ENCODE results near the gene DOCK9. TPM values are rescaled to one million over a fixed set of nuclear protein-coding genes. Genes with fewer than 3 reads are reported as not detected.
A peak's percentile ranks its signal among the peaks of the same experiment; 100 is the strongest.

DOCK9 gene
- polyA plus RNA-seq, 3 donors: 0.01 TPM; not detected in 2

GRCh38 chr13:98752467-98753290 lies 225.2 kb downstream of the DOCK9 start, which contains the start of gene SLC15A1:
SLC15A1 (minus strand) TSS chr13:98752672; CDS start chr13:98752598, 74 bp downstream.
- peaks cover 0 to 4% of the 10 kb centered on the region in 2 donors for H3K36me3 Mint-ChIP-seq
- peaks cover 14 to 22% (median 19%) of the 10 kb centered on the region in 7 donors for H3K9me3 Mint-ChIP-seq
- Histone ChIP-seq H3K9ac (ENCODE audit: insufficient read depth, low read length, poor library complexity, severe bottlenecking) (no peak within 1 kb of the TSS), H3K4me2 (replicated peaks; ENCODE audit: extremely low read depth, low read length, poor library complexity, severe bottlenecking) (no peak within 1 kb of the TSS), H3K9me3 (replicated peaks in 1 of 2; ENCODE audit: control insufficient read depth in 1 of 2, insufficient read depth in 1 of 2, low read length in 2 of 2) (peaks cover 4 to 20% of the 10 kb centered on the region in 2 donors), H3K79me2 (ENCODE audit: insufficient read depth, low read length) (no peaks in the 10 kb centered on the region), H3K4me3 (replicated peaks in 1 of 3; ENCODE audit: low read depth in 2 of 3, low read length in 3 of 3) (no peak within 1 kb of the TSS), H4K20me1 (ENCODE audit: insufficient read depth, low read length) (no peaks in the 10 kb centered on the region), H2AFZ (ENCODE audit: insufficient read depth, low read depth, low read length, poor library complexity, severe bottlenecking) (no peak within 1 kb of the TSS), H3K27ac (ENCODE audit: low read depth in 1 of 2, low read length in 2 of 2) (no peak within 1 kb of the TSS), H3K4me1 (ENCODE audit: control insufficient read depth in 1 of 2, insufficient read depth in 2 of 2, low read length in 2 of 2) (no peaks in the 10 kb centered on the region), H3K27me3 (ENCODE audit: control insufficient read depth in 2 of 2, insufficient read depth in 2 of 2, low read length in 2 of 2) (peaks cover 21 to 43% of the 10 kb centered on the region in 2 donors), H3K36me3 (replicated peaks in 1 of 2; ENCODE audit: control insufficient read depth in 1 of 2, insufficient read depth in 2 of 2, low read length in 2 of 2) (no peaks in the 10 kb centered on the region)
- no peaks in the 10 kb centered on the region for H3K4me1 Mint-ChIP-seq
- H3K27me3 Mint-ChIP-seq (ENCODE audit: low read depth in 3 of 3): peaks cover 48 to 61% (median 50%) of the 10 kb centered on the region in 3 donors
- no peak within 1 kb of the TSS for H3K27ac Mint-ChIP-seq
- H3K4me3 Mint-ChIP-seq: peak within 1 kb of the TSS in 1 of 2 donors; percentile 63
- DNase-seq: no peak
- 9% methylated on average over 58 of the region's 59 CpGs for WGBS (ENCODE audit: insufficient coverage)
- TF ChIP-seq, protein P1, sequence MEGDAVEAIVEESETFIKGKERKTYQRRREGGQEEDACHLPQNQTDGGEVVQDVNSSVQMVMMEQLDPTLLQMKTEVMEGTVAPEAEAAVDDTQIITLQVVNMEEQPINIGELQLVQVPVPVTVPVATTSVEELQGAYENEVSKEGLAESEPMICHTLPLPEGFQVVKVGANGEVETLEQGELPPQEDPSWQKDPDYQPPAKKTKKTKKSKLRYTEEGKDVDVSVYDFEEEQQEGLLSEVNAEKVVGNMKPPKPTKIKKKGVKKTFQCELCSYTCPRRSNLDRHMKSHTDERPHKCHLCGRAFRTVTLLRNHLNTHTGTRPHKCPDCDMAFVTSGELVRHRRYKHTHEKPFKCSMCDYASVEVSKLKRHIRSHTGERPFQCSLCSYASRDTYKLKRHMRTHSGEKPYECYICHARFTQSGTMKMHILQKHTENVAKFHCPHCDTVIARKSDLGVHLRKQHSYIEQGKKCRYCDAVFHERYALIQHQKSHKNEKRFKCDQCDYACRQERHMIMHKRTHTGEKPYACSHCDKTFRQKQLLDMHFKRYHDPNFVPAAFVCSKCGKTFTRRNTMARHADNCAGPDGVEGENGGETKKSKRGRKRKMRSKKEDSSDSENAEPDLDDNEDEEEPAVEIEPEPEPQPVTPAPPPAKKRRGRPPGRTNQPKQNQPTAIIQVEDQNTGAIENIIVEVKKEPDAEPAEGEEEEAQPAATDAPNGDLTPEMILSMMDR (IDR thresholded peaks at IDR 0.05): no peak
- intact Hi-C loops (cut with micrococcal nuclease): no loop called here

DNA sequence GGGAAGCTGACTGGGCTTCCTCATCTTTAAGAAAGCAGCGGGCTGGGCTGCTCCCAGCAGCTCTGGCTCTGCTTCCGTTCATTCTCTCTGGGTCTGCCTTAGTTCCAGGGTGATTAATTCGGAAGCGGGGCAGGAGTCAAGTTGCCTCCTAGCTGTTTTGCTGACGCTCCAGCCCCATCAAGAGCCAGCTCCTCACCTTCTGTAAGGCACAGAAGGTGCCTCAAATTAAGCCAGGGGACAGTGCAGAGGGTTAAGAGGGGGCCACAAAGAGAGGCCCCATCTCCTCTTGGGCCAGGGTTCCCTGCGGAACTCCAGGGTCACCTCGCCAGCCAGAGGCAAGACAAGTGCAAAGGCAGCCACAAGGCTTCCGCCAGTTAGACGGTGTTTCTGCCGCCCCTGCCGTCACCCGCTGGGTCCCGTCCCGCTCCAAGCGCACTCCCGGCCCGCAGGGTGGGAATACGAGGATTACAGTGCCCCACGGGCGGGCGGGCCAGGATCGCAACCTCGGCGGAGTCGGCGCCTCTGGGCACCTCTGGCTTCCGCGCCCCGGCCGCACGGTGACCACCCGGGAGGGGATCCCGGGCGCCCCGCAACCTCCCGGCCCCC lies 225.9 kb downstream of the DOCK9 start:
- H3K9ac ChIP-seq (ENCODE audit: insufficient read depth, low read length, poor library complexity, severe bottlenecking): no peak overlapping the region

More for the DNA sequence above, 225.9 kb downstream of the DOCK9 start:
- no peak overlapping the region for H3K27ac Mint-ChIP-seq
- intact Hi-C loops (cut with micrococcal nuclease): no loop called here
- H4K20me1 ChIP-seq (ENCODE audit: insufficient read depth, low read length): no peaks in the 10 kb centered on the region
- H3K4me3 Mint-ChIP-seq: peak overlapping the region in 1 of 2 donors; percentile 60
- H3K4me1 ChIP-seq (ENCODE audit: control insufficient read depth in 1 of 2, insufficient read depth in 2 of 2, low read length in 2 of 2): no peaks in the 10 kb centered on the region
- H2AFZ ChIP-seq (ENCODE audit: insufficient read depth, low read depth, low read length, poor library complexity, severe bottlenecking): no peak overlapping the region
- no peak overlapping the region for H3K4me2 ChIP-seq (replicated peaks; ENCODE audit: extremely low read depth, low read length, poor library complexity, severe bottlenecking)
- H3K4me3 ChIP-seq (replicated peaks in 1 of 3; ENCODE audit: low read depth in 2 of 3, low read length in 3 of 3): no peak overlapping the region
- peaks cover 4 to 20% of the 10 kb centered on the region in 2 donors for H3K9me3 ChIP-seq (replicated peaks in 1 of 2; ENCODE audit: control insufficient read depth in 1 of 2, insufficient read depth in 1 of 2, low read length in 2 of 2)
- TF ChIP-seq, protein P1 (IDR thresholded peaks at IDR 0.05): no peak
- DNase-seq: no peak
- no peaks in the 10 kb centered on the region for H3K79me2 ChIP-seq (ENCODE audit: insufficient read depth, low read length)
- 3% methylated on average over 35 of the region's 36 CpGs for WGBS (ENCODE audit: insufficient coverage)
- no peaks in the 10 kb centered on the region for H3K36me3 ChIP-seq (replicated peaks in 1 of 2; ENCODE audit: control insufficient read depth in 1 of 2, insufficient read depth in 2 of 2, low read length in 2 of 2)
- H3K4me1 Mint-ChIP-seq: no peaks in the 10 kb centered on the region
- peaks cover 21 to 43% of the 10 kb centered on the region in 2 donors for H3K27me3 ChIP-seq (ENCODE audit: control insufficient read depth in 2 of 2, insufficient read depth in 2 of 2, low read length in 2 of 2)
- H3K27me3 Mint-ChIP-seq (ENCODE audit: low read depth in 3 of 3): peaks cover 49 to 61% (median 51%) of the 10 kb centered on the region in 3 donors
- H3K9me3 Mint-ChIP-seq: peaks cover 14 to 22% (median 17%) of the 10 kb centered on the region in 7 donors
- H3K36me3 Mint-ChIP-seq: peaks cover 0 to 4% of the 10 kb centered on the region in 2 donors
- H3K27ac ChIP-seq (ENCODE audit: low read depth in 1 of 2, low read length in 2 of 2): no peak overlapping the region

Data from CD14-positive monocyte (primary cell).